MM.1S (cell line): Measurements from ENCODE around the gene MAP3K19.

Experiments used
- DNase-seq: peaks from one replicate; pipeline ENCODE4 v3.0.0-alpha.2; 2015
- H2AFZ ChIP-seq: fragments of 300-600 bp; sonication (generic); 2 replicates; pipeline ENCODE4 v1.6.0; 2016; ENCODE audit warnings: antibody characterized with exemption, low read length
- H3F3A ChIP-seq: fragments of 300-600 bp; sonication (generic); 2 replicates; pipeline ENCODE4 v1.6.1; 2016; ENCODE audit warnings: mild to moderate bottlenecking, antibody characterized with exemption, low read length, moderate library complexity, mixed read lengths; ENCODE audit not compliant: insufficient read depth
- H3K27ac ChIP-seq: fragments of 300-600 bp; sonication (generic); 2 replicates; pipeline ENCODE4 v1.5.1; 2016; ENCODE audit warnings: mild to moderate bottlenecking, low read length
- H3K27me3 ChIP-seq: fragments of 300-600 bp; sonication (generic); replicated peaks from 2 replicates; pipeline ENCODE4 v1.6.0; 2016; ENCODE audit warnings: low read length; ENCODE audit not compliant: insufficient read depth
- H3K36me3 ChIP-seq: fragments of 300-600 bp; sonication (generic); replicated peaks from 2 replicates; pipeline ENCODE4 v1.6.1; 2016; ENCODE audit warnings: mild to moderate bottlenecking, low read length, mixed read lengths; ENCODE audit not compliant: insufficient read depth
- H3K4me1 ChIP-seq: fragments of 300-600 bp; sonication (generic); 2 replicates; pipeline ENCODE4 v1.6.1; 2016; ENCODE audit warnings: low read length, mixed read lengths
- H3K4me2 ChIP-seq: fragments of 300-600 bp; sonication (generic); 2 replicates; pipeline ENCODE4 v1.6.0; 2016; ENCODE audit warnings: low read depth, low read length
- H3K4me3 ChIP-seq: fragments of 300-600 bp; sonication (generic); 2 replicates; pipeline ENCODE4 v1.5.1; 2016; ENCODE audit warnings: low read length, mixed read lengths
- H3K79me2 ChIP-seq: fragments of 300-600 bp; sonication (generic); 2 replicates; pipeline ENCODE4 v1.6.1; 2016; ENCODE audit warnings: mixed run types, low read length, mixed read lengths
- H3K9ac ChIP-seq: fragments of 300-600 bp; sonication (generic); 2 replicates; pipeline ENCODE4 v1.6.1; 2016; ENCODE audit warnings: low read length, mixed read lengths
- H3K9me2 ChIP-seq: fragments of 300-600 bp; sonication (generic); replicated peaks from 2 replicates; pipeline ENCODE4 v1.6.1; 2016; ENCODE audit warnings: mild to moderate bottlenecking, low read length, mixed read lengths; ENCODE audit not compliant: insufficient read depth
- H3K9me3 ChIP-seq: fragments of 300-600 bp; sonication (generic); replicated peaks from 2 replicates; pipeline ENCODE4 v1.6.1; 2016; ENCODE audit warnings: mild to moderate bottlenecking, low read length, mixed read lengths; ENCODE audit not compliant: insufficient read depth
- H4K20me1 ChIP-seq: fragments of 300-600 bp; sonication (generic); 2 replicates; pipeline ENCODE4 v1.6.1; 2016; ENCODE audit warnings: mild to moderate bottlenecking, low read length, moderate library complexity, mixed read lengths; ENCODE audit not compliant: insufficient read depth
- EZH2 ChIP-seq: fragments of 300-600 bp; sonication (generic); optimal IDR thresholded peaks from 2 replicates; pipeline ENCODE3; 2017; ENCODE audit warnings: low read depth, mild to moderate bottlenecking, antibody characterized with exemption, low read length, mixed read lengths
- EZH2phosphoT487 ChIP-seq: fragments of 300-600 bp; sonication (generic); IDR thresholded peaks from 2 replicates; pipeline ENCODE4 v1.6.1; 2018; ENCODE audit warnings: antibody characterized with exemption, low read length
- TF ChIP-seq, protein P1 (sequence below): fragments of 300-600 bp; sonication (generic); IDR thresholded peaks from 2 replicates; pipeline ENCODE4 v1.5.1; 2016; ENCODE audit warnings: antibody characterized with exemption, low read length, mixed read lengths

MAP3K19 gene

DNA sequence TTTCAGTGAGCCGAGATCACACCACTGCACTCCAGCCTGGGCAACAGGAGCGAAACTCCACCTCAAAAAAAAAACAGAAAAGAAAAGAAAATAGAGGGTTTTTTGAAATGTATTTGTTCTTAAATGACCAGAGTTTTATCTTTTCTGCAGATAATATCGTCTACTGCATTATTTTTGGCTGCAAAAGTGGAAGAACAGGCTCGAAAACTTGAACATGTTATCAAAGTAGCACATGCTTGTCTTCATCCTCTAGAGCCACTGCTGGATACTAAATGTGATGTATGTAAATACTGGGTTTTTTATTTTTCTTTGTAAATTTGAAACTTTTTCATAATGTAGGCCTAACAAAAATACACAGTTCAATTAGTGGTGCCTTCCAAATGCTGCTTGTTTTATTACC lies 110.6 kb downstream of the MAP3K19 start:
- no peaks in the 10 kb centered on the region for H3F3A ChIP-seq
- H3K36me3 ChIP-seq = peaks cover 14% of the 10 kb centered on the region
- TF ChIP-seq EZH2phosphoT487 = no peak
- no peak for TF ChIP-seq EZH2
- TF ChIP-seq, protein P1, sequence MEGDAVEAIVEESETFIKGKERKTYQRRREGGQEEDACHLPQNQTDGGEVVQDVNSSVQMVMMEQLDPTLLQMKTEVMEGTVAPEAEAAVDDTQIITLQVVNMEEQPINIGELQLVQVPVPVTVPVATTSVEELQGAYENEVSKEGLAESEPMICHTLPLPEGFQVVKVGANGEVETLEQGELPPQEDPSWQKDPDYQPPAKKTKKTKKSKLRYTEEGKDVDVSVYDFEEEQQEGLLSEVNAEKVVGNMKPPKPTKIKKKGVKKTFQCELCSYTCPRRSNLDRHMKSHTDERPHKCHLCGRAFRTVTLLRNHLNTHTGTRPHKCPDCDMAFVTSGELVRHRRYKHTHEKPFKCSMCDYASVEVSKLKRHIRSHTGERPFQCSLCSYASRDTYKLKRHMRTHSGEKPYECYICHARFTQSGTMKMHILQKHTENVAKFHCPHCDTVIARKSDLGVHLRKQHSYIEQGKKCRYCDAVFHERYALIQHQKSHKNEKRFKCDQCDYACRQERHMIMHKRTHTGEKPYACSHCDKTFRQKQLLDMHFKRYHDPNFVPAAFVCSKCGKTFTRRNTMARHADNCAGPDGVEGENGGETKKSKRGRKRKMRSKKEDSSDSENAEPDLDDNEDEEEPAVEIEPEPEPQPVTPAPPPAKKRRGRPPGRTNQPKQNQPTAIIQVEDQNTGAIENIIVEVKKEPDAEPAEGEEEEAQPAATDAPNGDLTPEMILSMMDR = no peak

DNA sequence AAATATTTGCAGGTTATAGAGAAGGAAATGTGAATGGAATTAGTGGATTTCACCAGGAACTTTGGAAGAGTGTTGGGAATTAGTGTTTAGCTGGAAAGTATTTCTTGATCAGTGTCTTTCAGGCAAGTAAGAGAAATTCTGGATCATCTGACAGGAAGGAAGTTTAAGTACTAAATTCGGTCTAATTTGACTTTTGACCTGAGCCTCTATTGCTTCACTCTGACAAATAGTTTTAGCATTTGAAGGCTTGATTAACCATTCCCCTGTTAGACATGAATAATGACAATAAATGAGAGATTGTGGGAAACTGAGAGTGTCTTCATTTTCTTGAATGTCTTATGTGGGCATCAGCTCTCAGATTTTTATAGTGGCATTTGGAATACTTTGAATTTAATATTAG lies 112.6 kb downstream of the MAP3K19 start:
- Histone ChIP-seq H3K9me3 (no peaks in the 10 kb centered on the region), H3F3A (no peaks in the 10 kb centered on the region), H2AFZ (no peak overlapping the region), H3K4me2 (no peak overlapping the region), H3K27me3 (no peaks in the 10 kb centered on the region), H3K36me3 (peaks cover 6% of the 10 kb centered on the region), H3K4me1 (peaks cover 4% of the 10 kb centered on the region; the same call in 1 of the 2 replicates), H3K79me2 (peaks cover 98% of the 10 kb centered on the region), H3K9me2 (no peaks in the 10 kb centered on the region), H3K27ac (no peak overlapping the region), H3K4me3 (no peak overlapping the region), H4K20me1 (peaks cover 61% of the 10 kb centered on the region), H3K9ac (no peak overlapping the region)
- TF ChIP-seq, protein P1 = no peak
- TF ChIP-seq EZH2 (no peak), EZH2phosphoT487 (no peak)
- no peak for DNase-seq

More for the DNA sequence above, 110.6 kb downstream of the MAP3K19 start:
- no peak overlapping the region for H3K27ac ChIP-seq
- no peak for DNase-seq
- no peak overlapping the region for H3K4me3 ChIP-seq
- peaks cover 44% of the 10 kb centered on the region for H4K20me1 ChIP-seq
- H3K79me2 ChIP-seq = peaks cover 93% of the 10 kb centered on the region
- H3K9me2 ChIP-seq = no peaks in the 10 kb centered on the region
- no peak overlapping the region for H2AFZ ChIP-seq
- no peak overlapping the region for H3K9ac ChIP-seq
- H3K4me1 ChIP-seq = peaks cover 4% of the 10 kb centered on the region; the same call in 1 of the 2 replicates
- H3K27me3 ChIP-seq = no peaks in the 10 kb centered on the region
- no peak overlapping the region for H3K4me2 ChIP-seq
- H3K9me3 ChIP-seq = no peaks in the 10 kb centered on the region

DNA sequence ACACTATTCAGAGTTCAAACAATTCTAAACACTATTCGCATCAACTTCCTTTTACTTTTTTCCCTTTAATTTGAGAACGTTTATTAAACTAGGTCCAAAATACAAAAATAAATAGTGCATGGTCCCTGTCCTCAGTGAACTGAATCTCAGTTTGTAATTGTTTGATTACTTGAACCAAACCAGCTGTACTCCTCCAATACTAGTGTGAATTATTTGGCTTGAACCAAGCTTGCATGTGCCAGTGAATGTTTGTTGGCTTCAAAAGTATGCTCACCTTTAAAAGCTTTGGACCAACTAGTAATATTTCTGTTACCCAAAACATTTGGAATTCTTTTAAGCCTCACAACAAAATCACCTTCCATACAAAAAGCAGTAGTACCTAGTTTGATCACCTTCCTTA lies 113.1 kb downstream of the MAP3K19 start:
- Histone ChIP-seq H3K9me3 (no peaks in the 10 kb centered on the region), H3K27ac (no peak overlapping the region), H3K79me2 (peaks cover 100% of the 10 kb centered on the region)

More for the DNA sequence above, 113.1 kb downstream of the MAP3K19 start:
- H3K4me3 ChIP-seq = no peak overlapping the region
- TF ChIP-seq EZH2phosphoT487 (no peak), EZH2 (no peak)
- TF ChIP-seq, protein P1 = no peak
- no peaks in the 10 kb centered on the region for H3K9me2 ChIP-seq
- peaks cover 6% of the 10 kb centered on the region for H3K36me3 ChIP-seq
- H3K27me3 ChIP-seq = no peaks in the 10 kb centered on the region
- no peak overlapping the region for H3K4me2 ChIP-seq
- DNase-seq = no peak
- H4K20me1 ChIP-seq = peaks cover 62% of the 10 kb centered on the region
- H2AFZ ChIP-seq = no peak overlapping the region
- peaks cover 4% of the 10 kb centered on the region; the same call in 1 of the 2 replicates for H3K4me1 ChIP-seq
- no peak overlapping the region for H3K9ac ChIP-seq
- no peaks in the 10 kb centered on the region for H3F3A ChIP-seq
